Retinal pigment epithelial cell (primary cell): ENCODE results near the gene SIMC1.
"Not testable (repeated sequence)": the region's sequence is repeated elsewhere in the genome, so short reads cannot be mapped to it uniquely, and the experiment has no call there.

ENCODE experiments used
- DNase-seq: peaks from one replicate; pipeline ENCODE4 v3.0.0-alpha.2; 2010; ENCODE audit warnings: low read depth
- H3K4me3 ChIP-seq: 2 replicates; pipeline ENCODE4 v1.5.1; 2011; ENCODE audit warnings: mild to moderate bottlenecking, low read length, control low read depth, moderate library complexity
- CTCF ChIP-seq: conservative IDR thresholded peaks from 2 replicates; pipeline ENCODE4 v1.5.1; 2011; ENCODE audit warnings: low read depth, low read length, control low read depth, inconsistent platforms

The SIMC1 gene

GRCh38 chr5:176237971-176238644, at the start of gene SIMC1:
SIMC1 (plus strand) TSS chr5:176238424; CDS start chr5:176238509, 85 bp downstream.
- DNase-seq = not testable (repeated sequence)
- peak within 1 kb of the TSS; percentile 21 for H3K4me3 ChIP-seq

- TF ChIP-seq CTCF = no peak
- DNase-seq = no peak
- no peak overlapping the region for H3K4me3 ChIP-seq
Measured at GRCh38 chr5:176188506-176189193, 49.6 kb upstream of the SIMC1 start.

GRCh38 chr5:176189857-176190256, 48.4 kb upstream of the SIMC1 start:
- H3K4me3 ChIP-seq = no peak overlapping the region
- DNase-seq = no peak
- TF ChIP-seq CTCF = no peak

- DNase-seq = no peak
- H3K4me3 ChIP-seq = no peak overlapping the region
- TF ChIP-seq CTCF = no peak
Measured at GRCh38 chr5:176190886-176191755, 47.1 kb upstream of the SIMC1 start.

- no peak for DNase-seq
- no peak overlapping the region for H3K4me3 ChIP-seq
- no peak for TF ChIP-seq CTCF
Measured at GRCh38 chr5:176192094-176192721, 46.0 kb upstream of the SIMC1 start.

GRCh38 chr5:176192722-176193117, 45.5 kb upstream of the SIMC1 start:
- not testable (repeated sequence) for H3K4me3 ChIP-seq, DNase-seq

GRCh38 chr5:176193636-176194035, 44.6 kb upstream of the SIMC1 start:
- not testable (repeated sequence) for H3K4me3 ChIP-seq, DNase-seq

GRCh38 chr5:176194238-176195083, 43.8 kb upstream of the SIMC1 start:
- not testable (repeated sequence) for H3K4me3 ChIP-seq, DNase-seq

- not testable (repeated sequence) for H3K4me3 ChIP-seq, DNase-seq
Measured at GRCh38 chr5:176195084-176195413, 43.2 kb upstream of the SIMC1 start.

GRCh38 chr5:176195487-176196207, 42.6 kb upstream of the SIMC1 start:
- not testable (repeated sequence) for DNase-seq, H3K4me3 ChIP-seq

GRCh38 chr5:176196781-176197180, 41.4 kb upstream of the SIMC1 start:
- not testable (repeated sequence) for DNase-seq, H3K4me3 ChIP-seq

GRCh38 chr5:176197234-176197858, 40.9 kb upstream of the SIMC1 start:
- not testable (repeated sequence) for DNase-seq, H3K4me3 ChIP-seq
